IMR-90 (cell line): ENCODE data around the gene VEGFA. TPM values are rescaled to one million over a fixed set of nuclear protein-coding genes. Genes with fewer than 3 reads are reported as not detected.

Source experiments
- ATAC-seq: fragments of 200-7000 bp; cut with Tn5 transposase; 2 replicates; pipeline ENCODE4 v1.9.1; 2020; ENCODE audit warnings: low read depth, mild to moderate bottlenecking, moderate library complexity
- BruUV-seq: library from RNA; stranded (reverse); fragments of 400-500 nt; replicated peaks from 2 replicates; lab custom pipeline; 2021; lab: Mats Ljungman, UMichigan
- CTCF ChIA-PET: fragments of 300-600 bp; formaldehyde crosslinking; extraction: SDS; loops from one replicate; lab custom pipeline; 2021; ENCODE audit warnings: antibody characterized with exemption; lab: Yijun Ruan, JAX
- POLR2A ChIA-PET: fragments of 300-600 bp; sonication (Branson Sonifier 250); formaldehyde crosslinking; loops from one replicate; lab custom pipeline; 2022; ENCODE audit warnings: antibody characterized with exemption; ENCODE audit not compliant: unreplicated experiment; lab: Charles Lee
- DNase-seq: peaks from one replicate; pipeline ENCODE4 v3.0.0; 2013
- H2AFZ ChIP-seq: replicated peaks from 2 replicates; pipeline ENCODE3; 2013; ENCODE audit warnings: low read length, mild to moderate bottlenecking; ENCODE audit not compliant: poor library complexity
- H2AK5ac ChIP-seq: 2 replicates; pipeline ENCODE4 v1.6.1; 2013; ENCODE audit warnings: low read depth, low read length, inconsistent platforms
- H2AK9ac ChIP-seq: replicated peaks from 2 replicates; pipeline ENCODE3; 2013; ENCODE audit warnings: mild to moderate bottlenecking, low read depth, low read length, moderate library complexity; ENCODE audit not compliant: poor library complexity
- H2BK120ac ChIP-seq: 2 replicates; pipeline ENCODE4 v1.6.1; 2013; ENCODE audit warnings: low read depth, low read length, inconsistent platforms
- H2BK15ac ChIP-seq: 3 replicates; pipeline ENCODE4 v1.6.1; 2013; ENCODE audit warnings: low read depth, low read length, inconsistent platforms
- H2BK20ac ChIP-seq: 2 replicates; pipeline ENCODE4 v1.6.1; 2013; ENCODE audit warnings: low read depth, mild to moderate bottlenecking, inconsistent platforms, low read length, moderate library complexity
- H2BK5ac ChIP-seq: 2 replicates; pipeline ENCODE4 v1.6.1; 2013; ENCODE audit warnings: mild to moderate bottlenecking, low read depth, low read length, inconsistent platforms; ENCODE audit not compliant: poor library complexity, severe bottlenecking
- H3K14ac ChIP-seq: replicated peaks from 2 replicates; pipeline ENCODE4 v1.6.1; 2013; ENCODE audit warnings: low read depth, low read length, inconsistent platforms
- H3K18ac ChIP-seq: 2 replicates; pipeline ENCODE4 v1.6.1; 2013; ENCODE audit warnings: low read depth, low read length, control low read depth
- H3K23ac ChIP-seq: 2 replicates; pipeline ENCODE4 v1.6.1; 2013; ENCODE audit warnings: low read depth, low read length, inconsistent platforms
- H3K27ac ChIP-seq: 2 replicates; pipeline ENCODE4 v1.5.1; 2013; ENCODE audit warnings: mild to moderate bottlenecking, control low read depth, low read length; ENCODE audit not compliant: insufficient read depth
- H3K27me3 ChIP-seq: 2 replicates; pipeline ENCODE4 v1.6.1; 2013; ENCODE audit warnings: low read length; ENCODE audit not compliant: control insufficient read depth, insufficient read depth
- H3K36me3 ChIP-seq: 2 replicates; pipeline ENCODE4 v1.6.1; 2013; ENCODE audit warnings: low read length, mixed read lengths; ENCODE audit not compliant: control insufficient read depth, insufficient read depth
- H3K4ac ChIP-seq: 2 replicates; pipeline ENCODE4 v1.6.1; 2013; ENCODE audit warnings: low read depth, low read length, inconsistent platforms
- H3K4me1 ChIP-seq: 2 replicates; pipeline ENCODE4 v1.6.1; 2013; ENCODE audit warnings: low read length, mixed read lengths; ENCODE audit not compliant: control insufficient read depth, insufficient read depth
- H3K4me2 ChIP-seq: 2 replicates; pipeline ENCODE4 v1.6.1; 2013; ENCODE audit warnings: low read depth, mild to moderate bottlenecking, control low read depth, low read length, moderate library complexity
- H3K4me3 ChIP-seq: 2 replicates; pipeline ENCODE4 v1.5.1; 2013; ENCODE audit warnings: low read depth, mild to moderate bottlenecking, control low read depth, low read length, moderate library complexity; ENCODE audit not compliant: insufficient read depth
- H3K56ac ChIP-seq: 2 replicates; pipeline ENCODE4 v1.6.1; 2013; ENCODE audit warnings: low read length, inconsistent platforms; ENCODE audit not compliant: insufficient read depth; ENCODE audit errors: extremely low read depth
- H3K79me1 ChIP-seq, 2 experiments: 2 replicates each; pipeline ENCODE4 v1.6.1; 2013; ENCODE audit warnings: low read length in 2 of 2, inconsistent platforms in 1 of 2, low read depth in 1 of 2
- H3K9ac ChIP-seq: 2 replicates; pipeline ENCODE4 v1.6.1; 2013; ENCODE audit warnings: low read depth, low read length, control low read depth
- H3K9me1 ChIP-seq: 2 replicates; pipeline ENCODE4 v1.6.1; 2013; ENCODE audit warnings: low read length, inconsistent platforms; ENCODE audit not compliant: insufficient read depth
- H3K9me3 ChIP-seq: 2 replicates; pipeline ENCODE4 v1.6.1; 2013; ENCODE audit warnings: low read length; ENCODE audit not compliant: control insufficient read depth, insufficient read depth
- H4K20me1 ChIP-seq: 2 replicates; pipeline ENCODE4 v1.6.1; 2013; ENCODE audit warnings: low read length, inconsistent platforms; ENCODE audit not compliant: insufficient read depth
- H4K5ac ChIP-seq: 2 replicates; pipeline ENCODE4 v1.6.1; 2013; ENCODE audit warnings: mild to moderate bottlenecking, low read depth, low read length, control low read depth
- H4K8ac ChIP-seq, 2 experiments: 2 replicates each; pipeline ENCODE4 v1.6.1; 2013; ENCODE audit warnings: low read depth in 2 of 2, low read length in 2 of 2, control low read depth in 1 of 2, inconsistent platforms in 1 of 2
- H4K91ac ChIP-seq: 2 replicates; pipeline ENCODE4 v1.6.1; 2013; ENCODE audit warnings: low read depth, low read length, inconsistent platforms; ENCODE audit not compliant: insufficient read depth
- BHLHE40 ChIP-seq: fragments of 150-350 bp; IDR thresholded peaks from 2 replicates; pipeline ENCODE4 v1.6.1; 2016; ENCODE audit warnings: mild to moderate bottlenecking, low read depth, low read length
- CEBPB ChIP-seq: IDR thresholded peaks from 2 replicates; pipeline ENCODE4 v1.6.1; 2012; ENCODE audit warnings: low read depth, low read length, improper control_type of control experiment
- CHD1 ChIP-seq: IDR thresholded peaks from 2 replicates; pipeline ENCODE4 v1.6.1; 2012; ENCODE audit warnings: low read depth, low read length, improper control_type of control experiment
- FOS ChIP-seq: fragments of 150-350 bp; IDR thresholded peaks from 2 replicates; pipeline ENCODE4 v1.6.1; 2016; ENCODE audit warnings: low read depth, low read length
- MAFK ChIP-seq: IDR thresholded peaks from 2 replicates; pipeline ENCODE4 v1.6.1; 2012; ENCODE audit warnings: low read depth, low read length, improper control_type of control experiment
- MAZ ChIP-seq: IDR thresholded peaks from 2 replicates; pipeline ENCODE4 v1.6.1; 2012; ENCODE audit warnings: low read depth, mild to moderate bottlenecking, low read length, improper control_type of control experiment, moderate library complexity, borderline replicate concordance
- MXI1 ChIP-seq: IDR thresholded peaks from 2 replicates; pipeline ENCODE4 v1.6.1; 2012; ENCODE audit warnings: low read depth, mild to moderate bottlenecking, low read length, moderate library complexity, borderline replicate concordance
- RFX5 ChIP-seq: IDR thresholded peaks from 2 replicates; pipeline ENCODE4 v1.8.0; 2012; ENCODE audit warnings: low read depth, mild to moderate bottlenecking, low read length, moderate library complexity
- SMC3 ChIP-seq: fragments of 150-350 bp; IDR thresholded peaks from 2 replicates; pipeline ENCODE4 v1.6.1; 2016; ENCODE audit warnings: low read depth, mild to moderate bottlenecking, antibody characterized with exemption, low read length, moderate library complexity
- USF2 ChIP-seq: fragments of 150-350 bp; IDR thresholded peaks from 2 replicates; pipeline ENCODE4 v1.6.1; 2017; ENCODE audit warnings: mild to moderate bottlenecking, antibody characterized with exemption, low read length, low read depth
- WGBS, 2 experiments: methylation state at CpG; one replicate each; pipeline versions ENCODE4 v1.1.5 to v1.1.7; 2013; ENCODE audit warnings: missing lambda C conversion rate in 2 of 2; ENCODE audit not compliant: insufficient read length in 1 of 2; ENCODE audit errors: extremely low coverage in 2 of 2; 5-methylcytosine and 5-hydroxymethylcytosine counted together
- dilution Hi-C: fragments of 300-500 bp; cut with HindIII; formaldehyde crosslinking; loops from one replicate; pipeline ENCODE4 v1.14.3; 2018; ENCODE audit warnings: low sequenced_read_pairs; ENCODE audit not compliant: unreplicated experiment
- in situ Hi-C: fragments of 300-500 bp; cut with MboI; formaldehyde crosslinking; loops from 3 replicates; pipeline ENCODE4 v1.14.3; 2019; ENCODE audit warnings: low sequenced_read_pairs, inconsistent platforms, mixed read lengths
- intact Hi-C: fragments of 100-400 bp; cut with micrococcal nuclease; formaldehyde crosslinking; loops from 2 replicates; pipeline ENCODE4 v1.10.0; 2022
- polyA plus RNA-seq, 3 experiments: library from polyadenylated mRNA; depleted of rRNA; stranded (reverse); fragments of >200 nt; gene quantifications; 2 replicates each; pipeline ENCODE4 v1.2.3, GENCODE V29; 2012; ENCODE audit warnings: low replicate concordance in 1 of 3
- total RNA-seq: library from RNA; depleted of rRNA; stranded (reverse); fragments of >200 nt; gene quantifications from 2 replicates; pipeline ENCODE4 v1.2.3, GENCODE V29; 2012
- TF ChIP-seq, protein P1 (sequence below): fragments of 150-350 bp; IDR thresholded peaks from 2 replicates; pipeline ENCODE4 v1.6.1; 2016; ENCODE audit warnings: low read depth, mild to moderate bottlenecking, low read length, moderate library complexity, borderline replicate concordance

Gene VEGFA
- total and polyA plus RNA-seq, 2 of the 4 experiments (the other 2 are of a cell fraction): 190 to 234 TPM

DNA sequence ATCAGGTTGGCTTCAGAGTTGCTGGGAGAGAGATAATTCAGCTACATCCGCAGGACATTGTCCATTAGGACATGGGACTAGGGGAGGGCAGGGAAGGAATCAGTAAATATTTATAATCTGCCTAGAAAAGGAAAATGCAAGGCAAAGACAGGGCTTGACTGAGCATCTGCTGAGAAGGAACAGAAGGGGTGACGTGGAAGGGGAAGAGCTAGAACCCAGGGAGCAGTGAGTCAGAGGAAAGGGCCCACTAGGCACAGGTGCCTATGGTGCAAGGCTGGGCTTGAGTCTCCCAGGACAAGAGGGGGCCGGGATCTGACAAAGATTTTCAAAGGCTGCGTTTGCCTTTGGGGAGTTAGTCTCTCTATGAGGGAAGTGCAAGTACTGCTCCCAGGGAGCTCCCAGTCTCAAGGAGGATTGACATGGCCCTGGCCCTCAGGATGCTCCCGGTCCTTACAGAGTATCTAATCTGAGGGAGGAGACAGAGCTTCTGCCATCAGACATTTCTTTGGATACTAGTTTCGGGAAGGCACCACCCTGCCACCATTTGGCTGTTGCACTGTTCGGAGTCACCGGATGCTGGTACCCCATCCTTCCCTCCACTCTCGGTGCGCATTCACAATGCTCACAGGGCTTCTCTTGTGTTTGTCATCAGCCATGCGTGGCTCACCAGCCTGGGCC is 21.9 kb downstream of the VEGFA start:
- Histone ChIP-seq H3K4me2 (no peak overlapping the region), H3K18ac (no peak overlapping the region), H4K5ac (no peak overlapping the region), H2AFZ (no peak overlapping the region), H3K56ac (no peak overlapping the region), H3K27ac (no peak overlapping the region), H3K4me1 (peaks cover 11% of the 10 kb centered on the region; the same call in 1 of the 2 replicates), H4K8ac (no peak overlapping the region), H3K9me1 (no peaks in the 10 kb centered on the region; the same call in 1 of the 2 replicates), H2AK9ac (peak overlapping the region; percentile 10), H3K36me3 (no peaks in the 10 kb centered on the region), H4K91ac (no peak overlapping the region; the same call in 1 of the 2 replicates), H3K4me3 (no peak overlapping the region), H3K9ac (no peak overlapping the region), H2BK120ac (peak overlapping the region; percentile 43; the same call in 1 of the 2 replicates), H3K9me3 (no peaks in the 10 kb centered on the region), H4K20me1 (peaks cover 9% of the 10 kb centered on the region; the same call in 1 of the 2 replicates), H2BK15ac (peak overlapping the region; percentile 16; the same call in 1 of the 3 replicates), H3K23ac (0 out of 2 replicates have a peak overlapping the region, but pooled peaks have one; percentile 34), H2BK5ac (no peak overlapping the region), H3K4ac (0 out of 2 replicates have a peak overlapping the region, but pooled peaks have one; percentile 9), H3K79me1 (no peaks in the 10 kb centered on the region), H2BK20ac (no peak overlapping the region; the same call in 1 of the 2 replicates), H3K27me3 (no peaks in the 10 kb centered on the region), H2AK5ac (peak overlapping the region; percentile 40; the same call in 1 of the 2 replicates), H3K14ac (no peak overlapping the region)
- ATAC-seq: peak; percentile 52
- peak; percentile 53 for DNase-seq
- TF ChIP-seq, protein P1, sequence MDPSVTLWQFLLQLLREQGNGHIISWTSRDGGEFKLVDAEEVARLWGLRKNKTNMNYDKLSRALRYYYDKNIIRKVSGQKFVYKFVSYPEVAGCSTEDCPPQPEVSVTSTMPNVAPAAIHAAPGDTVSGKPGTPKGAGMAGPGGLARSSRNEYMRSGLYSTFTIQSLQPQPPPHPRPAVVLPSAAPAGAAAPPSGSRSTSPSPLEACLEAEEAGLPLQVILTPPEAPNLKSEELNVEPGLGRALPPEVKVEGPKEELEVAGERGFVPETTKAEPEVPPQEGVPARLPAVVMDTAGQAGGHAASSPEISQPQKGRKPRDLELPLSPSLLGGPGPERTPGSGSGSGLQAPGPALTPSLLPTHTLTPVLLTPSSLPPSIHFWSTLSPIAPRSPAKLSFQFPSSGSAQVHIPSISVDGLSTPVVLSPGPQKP: no peak
- no peak for TF ChIP-seq MAZ
- no peak for TF ChIP-seq CHD1
- no peak for TF ChIP-seq SMC3
- no peak for TF ChIP-seq FOS
- no peak for TF ChIP-seq MXI1
- no peak for TF ChIP-seq USF2
- no peak for TF ChIP-seq BHLHE40
- TF ChIP-seq MAFK: no peak
- TF ChIP-seq RFX5: no peak
- no peak for TF ChIP-seq CEBPB
- dilution Hi-C loops: no loop called here
- ChIA-PET CTCF (no interaction called here), POLR2A (interaction anchor here (0.8 kb wide), 1 partner anchor 9 kb away, joined by 3 read pairs; no protein-coding TSS in a partner anchor)
- intact Hi-C loops: loop anchor here (5.0 kb wide), 1 partner anchor 200 kb away; no protein-coding TSS in a partner anchor
- in situ Hi-C loops: no loop called here
- WGBS, 2 experiments: 82% methylated on average over 8 of the region's 11 CpGs; no CpG with 5 or more reads in 1 of the 2 experiments
- BruUV-seq: no TSS peak
